SK-N-MC (cell line): ENCODE data around the gene PHOSPHO1.
A peak's percentile ranks its signal among the peaks of the same experiment; 100 is the strongest.
"Not testable (repeated sequence)": the region's sequence is repeated elsewhere in the genome, so short reads cannot be mapped to it uniquely, and the experiment has no call there.

Source experiments
- DNase-seq: peaks from one replicate; pipeline ENCODE4 v3.0.0-alpha.2; 2011; ENCODE audit warnings: low read depth, low spot score
- H3K27ac ChIP-seq: fragments of 200-600 bp; sonication (generic); 2 replicates; pipeline ENCODE4 v1.5.1; 2016; ENCODE audit warnings: mixed run types
- H3K36me3 ChIP-seq: fragments of 200-600 bp; sonication (generic); 2 replicates; pipeline ENCODE4 v1.6.1; 2017; ENCODE audit warnings: antibody characterized with exemption, low read length, mixed read lengths; ENCODE audit not compliant: insufficient read depth
- H3K4me3 ChIP-seq: fragments of 200-600 bp; sonication (generic); 2 replicates; pipeline ENCODE4 v1.5.1; 2016
- H3K9ac ChIP-seq: fragments of 200-600 bp; sonication (generic); 2 replicates; pipeline ENCODE4 v1.8.0; 2017; ENCODE audit warnings: mixed run types, mixed read lengths; ENCODE audit not compliant: insufficient read length
- H3K9me3 ChIP-seq: fragments of 200-600 bp; sonication (generic); 2 replicates; pipeline ENCODE4 v1.6.1; 2017; ENCODE audit warnings: low read depth, mild to moderate bottlenecking, antibody characterized with exemption, low read length, moderate library complexity, mixed read lengths
- EZH2 ChIP-seq: fragments of 200-600 bp; sonication (generic); IDR thresholded peaks from one replicate; pipeline ENCODE4 v1.6.1; 2017; ENCODE audit warnings: antibody characterized with exemption
- FOXP2 ChIP-seq: optimal IDR thresholded peaks from 2 replicates; pipeline ENCODE3; 2011; ENCODE audit warnings: mild to moderate bottlenecking, moderate library complexity; ENCODE audit not compliant: insufficient read depth; ENCODE audit errors: extremely low read length, control extremely low read depth
- POLR2AphosphoS5 ChIP-seq: IDR thresholded peaks from 2 replicates; pipeline ENCODE4 v1.6.1; 2012; ENCODE audit warnings: mild to moderate bottlenecking, low read depth, low read length, borderline replicate concordance

PHOSPHO1 gene

GRCh38 chr17:49191917-49192741, 38.5 kb downstream of the PHOSPHO1 start:
- Histone ChIP-seq H3K4me3 (peak overlapping the region; percentile 99), H3K27ac (peak overlapping the region; percentile 99), H3K9me3 (no peaks in the 10 kb centered on the region), H3K9ac (peak overlapping the region; percentile 99), H3K36me3 (no peaks in the 10 kb centered on the region)
- peak; percentile 48 for DNase-seq
- TF ChIP-seq POLR2AphosphoS5: no peak; the same call in 1 of the 2 replicates
- TF ChIP-seq FOXP2: peak; percentile 73

- Histone ChIP-seq H3K27ac (peak overlapping the region; percentile 99), H3K4me3 (peak overlapping the region; percentile 99), H3K9ac (peak overlapping the region; percentile 99), H3K9me3 (no peaks in the 10 kb centered on the region), H3K36me3 (no peaks in the 10 kb centered on the region)
- DNase-seq: peak; percentile 53
- TF ChIP-seq POLR2AphosphoS5: peak; percentile 60; the same call in 1 of the 2 replicates
- TF ChIP-seq EZH2: no peak
- TF ChIP-seq FOXP2: no peak
Measured at GRCh38 chr17:49191409-49191916, 39.1 kb downstream of the PHOSPHO1 start.

DNA sequence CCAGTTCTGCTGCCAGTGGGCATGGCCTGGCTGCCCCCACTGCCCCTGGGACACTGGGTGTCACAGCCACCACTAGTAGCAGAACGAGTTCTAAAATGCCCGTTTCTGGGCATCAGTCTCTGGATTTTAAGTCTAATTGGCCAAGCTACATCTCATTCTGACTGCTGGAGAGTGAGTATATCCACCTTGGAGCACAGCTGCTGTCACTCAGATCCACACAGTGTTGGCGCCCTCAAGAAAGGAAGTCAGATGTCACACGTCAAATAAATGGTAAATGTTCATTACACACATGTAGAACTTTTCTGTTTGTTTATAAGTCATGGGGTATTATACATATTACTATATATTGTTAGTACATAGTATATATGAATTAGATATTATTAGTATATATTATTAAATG, 39.7 kb downstream of the PHOSPHO1 start:
- H3K9me3 ChIP-seq: no peaks in the 10 kb centered on the region
- H3K9ac ChIP-seq: no peak overlapping the region
- DNase-seq: no peak
- H3K36me3 ChIP-seq: no peaks in the 10 kb centered on the region
- no peak for TF ChIP-seq FOXP2
- no peak for TF ChIP-seq EZH2
- TF ChIP-seq POLR2AphosphoS5: no peak
- peak overlapping the region; percentile 72 for H3K27ac ChIP-seq
- peak overlapping the region; percentile 42; the same call in 1 of the 2 replicates for H3K4me3 ChIP-seq

GRCh38 chr17:49187301-49187700, 43.3 kb downstream of the PHOSPHO1 start:
- TF ChIP-seq POLR2AphosphoS5: no peak
- no peak for TF ChIP-seq FOXP2
- TF ChIP-seq EZH2: no peak
- H3K4me3 ChIP-seq: no peak overlapping the region
- no peaks in the 10 kb centered on the region for H3K9me3 ChIP-seq
- H3K9ac ChIP-seq: no peak overlapping the region
- no peak for DNase-seq
- no peaks in the 10 kb centered on the region for H3K36me3 ChIP-seq
- no peak overlapping the region for H3K27ac ChIP-seq

GRCh38 chr17:49185381-49185780, 45.2 kb downstream of the PHOSPHO1 start:
- H3K9ac ChIP-seq, H3K27ac ChIP-seq, DNase-seq, H3K4me3 ChIP-seq, H3K9me3 ChIP-seq, H3K36me3 ChIP-seq: not testable (repeated sequence)

DNA sequence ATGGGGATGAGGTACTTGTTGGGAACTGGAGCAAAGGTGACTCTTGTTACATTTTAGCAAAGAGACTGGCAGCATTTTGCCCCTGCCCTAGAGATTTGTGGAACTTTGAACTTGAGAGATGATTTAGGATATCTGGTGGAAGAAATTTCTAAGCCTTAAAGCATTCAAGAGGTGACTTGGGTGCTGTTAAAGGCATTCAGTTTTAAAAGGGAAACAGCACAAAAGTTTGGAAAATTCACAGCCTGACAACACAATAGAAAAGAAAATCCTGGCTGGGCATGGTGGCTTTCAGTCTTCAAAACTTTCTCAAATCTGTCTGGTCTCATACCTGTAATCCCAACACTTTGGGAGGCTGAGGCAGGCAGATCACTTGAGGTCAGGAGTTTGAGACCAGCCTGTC, 46.1 kb downstream of the PHOSPHO1 start:
- not testable (repeated sequence) for H3K9me3 ChIP-seq, H3K4me3 ChIP-seq, DNase-seq, H3K27ac ChIP-seq, H3K36me3 ChIP-seq, H3K9ac ChIP-seq

GRCh38 chr17:49183801-49184200, 46.8 kb downstream of the PHOSPHO1 start:
- TF ChIP-seq FOXP2 (no peak), POLR2AphosphoS5 (no peak), EZH2 (no peak)
- Histone ChIP-seq H3K9ac (no peak overlapping the region), H3K27ac (no peak overlapping the region), H3K9me3 (no peaks in the 10 kb centered on the region), H3K4me3 (no peak overlapping the region), H3K36me3 (no peaks in the 10 kb centered on the region)
- no peak for DNase-seq

GRCh38 chr17:49183341-49183740, 47.2 kb downstream of the PHOSPHO1 start:
- H3K4me3 ChIP-seq: no peak overlapping the region
- no peak overlapping the region for H3K27ac ChIP-seq
- TF ChIP-seq EZH2 (no peak), FOXP2 (no peak), POLR2AphosphoS5 (no peak)
- DNase-seq: no peak
- H3K36me3 ChIP-seq: no peaks in the 10 kb centered on the region
- no peaks in the 10 kb centered on the region for H3K9me3 ChIP-seq
- no peak overlapping the region for H3K9ac ChIP-seq
